K562 (cell line): ENCODE measurements around the gene PRSS53. TPM values are rescaled to one million over a fixed set of nuclear protein-coding genes. Genes with fewer than 3 reads are reported as not detected.

Source experiments
- BRD9 ChIP-seq: fragments of 450-650 bp; IDR thresholded peaks from 2 replicates; pipeline ENCODE4 v1.6.1; 2018; ENCODE audit warnings: low read depth; ENCODE audit not compliant: partially characterized antibody
- CBFA2T2 ChIP-seq: fragments of 450-650 bp; conservative IDR thresholded peaks from 2 replicates; pipeline ENCODE4 v1.6.1; 2017; ENCODE audit warnings: mild to moderate bottlenecking
- ETS2 ChIP-seq: IDR thresholded peaks from 2 replicates; pipeline ENCODE4 v1.6.1; 2016; ENCODE audit warnings: borderline replicate concordance, missing genetic modification characterization, mild to moderate bottlenecking, moderate library complexity, missing compliant biosample characterization; ENCODE audit not compliant: poor library complexity, severe bottlenecking
- ETV5 ChIP-seq: sonication (generic); formaldehyde crosslinking; IDR thresholded peaks from 2 replicates; pipeline ENCODE4 v1.4.0; 2020; ENCODE audit warnings: low read depth, mild to moderate bottlenecking, missing genetic modification reagents
- FOXA1 ChIP-seq: fragments of 450-650 bp; IDR thresholded peaks from 2 replicates; pipeline ENCODE4 v1.6.1; 2016; ENCODE audit warnings: mild to moderate bottlenecking, borderline replicate concordance
- FOXJ3 ChIP-seq: sonication (generic); formaldehyde crosslinking; IDR thresholded peaks from 2 replicates; pipeline ENCODE4 v1.4.0; 2020; ENCODE audit warnings: mild to moderate bottlenecking, missing genetic modification reagents
- HDGF ChIP-seq: fragments of 450-650 bp; IDR thresholded peaks from 2 replicates; pipeline ENCODE4 v1.6.1; 2016
- HMGXB4 ChIP-seq: sonication (generic); formaldehyde crosslinking; IDR thresholded peaks from 2 replicates; pipeline ENCODE4 v1.8.1; 2023; ENCODE audit warnings: mild to moderate bottlenecking, missing genetic modification reagents
- KHSRP ChIP-seq: fragments of 450-650 bp; IDR thresholded peaks from 2 replicates; pipeline ENCODE4 v1.6.1; 2017
- MAFG ChIP-seq: fragments of 450-650 bp; conservative IDR thresholded peaks from 2 replicates; pipeline ENCODE4 v1.6.1; 2016; ENCODE audit warnings: missing genetic modification characterization, missing compliant biosample characterization
- MBD1 ChIP-seq: fragments of 250-450 bp; sonication (Bioruptor Pico); IDR thresholded peaks from 2 replicates; pipeline ENCODE4 v1.8.0; 2022; ENCODE audit warnings: inconsistent platforms
- MEF2A ChIP-seq: IDR thresholded peaks from 2 replicates; pipeline ENCODE4 v1.6.1; 2011; ENCODE audit warnings: low read depth, mild to moderate bottlenecking, low read length, moderate library complexity; ENCODE audit not compliant: control insufficient read depth
- RAD51 ChIP-seq: fragments of 450-650 bp; IDR thresholded peaks from 2 replicates; pipeline ENCODE4 v1.7.1; 2016; ENCODE audit warnings: low read depth, mild to moderate bottlenecking, borderline replicate concordance
- SAP30 ChIP-seq: fragments of 200-600 bp; sonication (generic); IDR thresholded peaks from 2 replicates; pipeline ENCODE4 v1.6.1; 2012; ENCODE audit warnings: borderline replicate concordance, low read depth, mild to moderate bottlenecking, moderate library complexity, low read length, control low read depth, inconsistent platforms; ENCODE audit not compliant: insufficient read depth, poor library complexity, severe bottlenecking
- SRSF9 ChIP-seq: fragments of 200-400 bp; formaldehyde crosslinking; IDR thresholded peaks from 2 replicates; pipeline ENCODE4 v1.6.1; 2017; ENCODE audit warnings: low read depth, low read length, borderline replicate concordance
- TFAP4 ChIP-seq: sonication (generic); formaldehyde crosslinking; IDR thresholded peaks from 2 replicates; pipeline ENCODE4 v1.8.0; 2022; ENCODE audit warnings: missing genetic modification reagents, mild to moderate bottlenecking, moderate library complexity, borderline replicate concordance
- ZC3H8 ChIP-seq: fragments of 450-650 bp; IDR thresholded peaks from 2 replicates; pipeline ENCODE4 v1.6.1; 2017
- ZNF274 ChIP-seq: IDR thresholded peaks from 2 replicates; pipeline ENCODE4 v1.6.1; 2011; ENCODE audit warnings: low read depth, mild to moderate bottlenecking, low read length, moderate library complexity, borderline replicate concordance
- ZNF347 ChIP-seq: fragments of 450-650 bp; formaldehyde crosslinking; IDR thresholded peaks from 2 replicates; pipeline ENCODE4 v1.4.0; 2020; ENCODE audit warnings: low read depth, mild to moderate bottlenecking, moderate library complexity
- ZNF589 ChIP-seq: fragments of 200-800 bp; sonication (Bioruptor generic); IDR thresholded peaks from 2 replicates; pipeline ENCODE4 v1.6.1; 2016; ENCODE audit warnings: low read depth, missing genetic modification characterization, missing compliant biosample characterization
- ZNF76 ChIP-seq: fragments of 250-450 bp; sonication (Bioruptor Pico); IDR thresholded peaks from 2 replicates; pipeline ENCODE4 v1.4.0; 2020; ENCODE audit warnings: mild to moderate bottlenecking, moderate library complexity, borderline replicate concordance
- ZNF77 ChIP-seq: fragments of 250-450 bp; sonication (Bioruptor Pico); IDR thresholded peaks from 2 replicates; pipeline ENCODE4 v1.5.0; 2020
- polyA plus RNA-seq, 8 experiments: library from polyadenylated mRNA; depleted of rRNA in 4 of 8; stranded (reverse) in 5 of 8; unstranded in 3 of 8; fragments of >200 nt; fragmentation: Nextera tagmentation in 2 of 8; fragmentation: Illumina TruSeq in 1 of 8; extraction: Ambion mirVana in 2 of 8; extraction: Trizol in 1 of 8; gene quantifications; 2 replicates each; pipeline versions ENCODE4 v1.2.1 to v1.2.3, GENCODE V29; 2011 to 2014; ENCODE audit warnings: inconsistent platforms in 1 of 8, missing spikeins in 1 of 8
- total RNA-seq, 7 experiments: library from RNA; depleted of rRNA in 6 of 7; stranded (reverse); fragments of >200 nt in 6 of 7; fragmentation: Illumina TruSeq in 2 of 7; extraction: Trizol in 2 of 7; gene quantifications; 2 replicates each; pipeline versions ENCODE4 v1.2.1 to v1.2.3, GENCODE V29; 2011 to 2021; ENCODE audit warnings: low replicate concordance in 1 of 7
- TF ChIP-seq, protein P1 (sequence below): fragments of 450-650 bp; IDR thresholded peaks from 2 replicates; pipeline ENCODE4 v1.6.1; 2017; ENCODE audit warnings: antibody characterized with exemption

The PRSS53 gene
- total and polyA plus RNA-seq, 9 of the 15 experiments (the other 6 are each of a cell fraction or from before 2014, with no cell fraction given) = 0.40 to 1.9 (median 0.78) TPM; not detected in 2

GRCh38 chr16:31073970-31074813 lies 14.6 kb downstream of the PRSS53 start, which contains the start of the genes ZNF646 and ZNF668 (continued):
- TF ChIP-seq SRSF9 (no peak), MBD1 (no peak), ETS2 (tag) (no peak), SAP30 (peak; percentile 42), RAD51 (no peak), BRD9 (no peak), MAFG (tag) (no peak), TFAP4 (CRISPR knock-in tag) (peak; percentile 88), ZNF589 (no peak), ZNF274 (no peak), FOXA1 (no peak), KHSRP (0 out of 2 replicates have a peak, but pooled peaks have one; percentile 20), ETV5 (peak; percentile 13; the same call in 1 of the 2 replicates), ZC3H8 (no peak), CBFA2T2 (no peak), HDGF (no peak), FOXJ3 (CRISPR knock-in tag) (no peak), ZNF77 (no peak), ZNF347 (CRISPR knock-in tag) (no peak), HMGXB4 (CRISPR knock-in tag) (no peak), ZNF76 (CRISPR knock-in tag) (no peak), MEF2A (no peak)
- TF ChIP-seq, protein P1, sequence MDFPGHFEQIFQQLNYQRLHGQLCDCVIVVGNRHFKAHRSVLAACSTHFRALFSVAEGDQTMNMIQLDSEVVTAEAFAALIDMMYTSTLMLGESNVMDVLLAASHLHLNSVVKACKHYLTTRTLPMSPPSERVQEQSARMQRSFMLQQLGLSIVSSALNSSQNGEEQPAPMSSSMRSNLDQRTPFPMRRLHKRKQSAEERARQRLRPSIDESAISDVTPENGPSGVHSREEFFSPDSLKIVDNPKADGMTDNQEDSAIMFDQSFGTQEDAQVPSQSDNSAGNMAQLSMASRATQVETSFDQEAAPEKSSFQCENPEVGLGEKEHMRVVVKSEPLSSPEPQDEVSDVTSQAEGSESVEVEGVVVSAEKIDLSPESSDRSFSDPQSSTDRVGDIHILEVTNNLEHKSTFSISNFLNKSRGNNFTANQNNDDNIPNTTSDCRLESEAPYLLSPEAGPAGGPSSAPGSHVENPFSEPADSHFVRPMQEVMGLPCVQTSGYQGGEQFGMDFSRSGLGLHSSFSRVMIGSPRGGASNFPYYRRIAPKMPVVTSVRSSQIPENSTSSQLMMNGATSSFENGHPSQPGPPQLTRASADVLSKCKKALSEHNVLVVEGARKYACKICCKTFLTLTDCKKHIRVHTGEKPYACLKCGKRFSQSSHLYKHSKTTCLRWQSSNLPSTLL = no peak
